ENCODE results near the gene DTNA.

DNA sequence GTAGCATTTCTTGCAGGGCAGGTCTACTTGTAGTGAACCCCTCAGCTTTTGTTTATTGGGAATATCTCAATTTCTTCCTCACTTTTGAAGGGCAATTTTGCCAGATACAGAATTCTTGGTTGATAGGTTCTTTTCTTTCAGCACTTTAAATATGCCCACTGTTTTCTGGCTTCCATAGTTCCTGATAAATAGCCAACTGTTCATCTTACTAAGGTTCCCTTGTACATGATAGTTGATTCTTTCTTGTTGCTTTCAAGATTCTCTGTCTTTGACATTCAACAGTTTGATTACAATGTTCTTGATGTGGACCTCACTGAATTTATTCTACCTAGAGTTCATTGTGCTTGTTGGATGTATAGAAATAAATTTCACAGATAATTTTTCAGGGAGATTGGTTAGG lies 183.1 kb downstream of the DTNA start:
- TF ChIP-seq, protein P1, sequence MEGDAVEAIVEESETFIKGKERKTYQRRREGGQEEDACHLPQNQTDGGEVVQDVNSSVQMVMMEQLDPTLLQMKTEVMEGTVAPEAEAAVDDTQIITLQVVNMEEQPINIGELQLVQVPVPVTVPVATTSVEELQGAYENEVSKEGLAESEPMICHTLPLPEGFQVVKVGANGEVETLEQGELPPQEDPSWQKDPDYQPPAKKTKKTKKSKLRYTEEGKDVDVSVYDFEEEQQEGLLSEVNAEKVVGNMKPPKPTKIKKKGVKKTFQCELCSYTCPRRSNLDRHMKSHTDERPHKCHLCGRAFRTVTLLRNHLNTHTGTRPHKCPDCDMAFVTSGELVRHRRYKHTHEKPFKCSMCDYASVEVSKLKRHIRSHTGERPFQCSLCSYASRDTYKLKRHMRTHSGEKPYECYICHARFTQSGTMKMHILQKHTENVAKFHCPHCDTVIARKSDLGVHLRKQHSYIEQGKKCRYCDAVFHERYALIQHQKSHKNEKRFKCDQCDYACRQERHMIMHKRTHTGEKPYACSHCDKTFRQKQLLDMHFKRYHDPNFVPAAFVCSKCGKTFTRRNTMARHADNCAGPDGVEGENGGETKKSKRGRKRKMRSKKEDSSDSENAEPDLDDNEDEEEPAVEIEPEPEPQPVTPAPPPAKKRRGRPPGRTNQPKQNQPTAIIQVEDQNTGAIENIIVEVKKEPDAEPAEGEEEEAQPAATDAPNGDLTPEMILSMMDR (IDR thresholded peaks at IDR 0.05; ENCODE audit: borderline replicate concordance, extremely low read depth, low read length, poor library complexity, severe bottlenecking): no peak
- no peak for TF ChIP-seq EZH2 (IDR thresholded peaks at IDR 0.05; ENCODE audit: borderline replicate concordance, low read depth, low read length, severe bottlenecking)

Measured in DND-41 (cell line).